GM06990 (cell line): ENCODE results near the gene GRID2IP.

Experiments used
- DNase-seq: peaks from one replicate; pipeline ENCODE4 v3.0.0-alpha.2; 2011; ENCODE audit not compliant: insufficient read length; ENCODE audit errors: extremely low read depth
- H3K27me3 ChIP-seq: replicated peaks from 2 replicates; pipeline ENCODE4 v1.6.0; 2011; ENCODE audit warnings: low read length; ENCODE audit not compliant: control insufficient read depth, insufficient read depth
- H3K36me3 ChIP-seq: 2 replicates; pipeline ENCODE4 v1.5.1; 2011; ENCODE audit warnings: low read length; ENCODE audit not compliant: control insufficient read depth, insufficient read depth
- H3K4me3 ChIP-seq: replicated peaks from 2 replicates; pipeline ENCODE4 v1.5.1; 2011; ENCODE audit warnings: low read depth, mild to moderate bottlenecking, control low read depth, low read length
- TF ChIP-seq, protein P1 (sequence below): IDR thresholded peaks from 2 replicates; pipeline ENCODE4 v1.5.1; 2011; ENCODE audit warnings: low read length, control low read depth, mild to moderate bottlenecking, inconsistent platforms; ENCODE audit not compliant: insufficient read depth, poor library complexity, severe bottlenecking

The GRID2IP gene

GRCh38 chr7:6551016-6551511 lies at the start of gene GRID2IP:
Gene GRID2IP, minus strand, starts transcription at chr7:6551461. Its CDS starts 25 bp downstream, at chr7:6551436.
- TF ChIP-seq, protein P1, sequence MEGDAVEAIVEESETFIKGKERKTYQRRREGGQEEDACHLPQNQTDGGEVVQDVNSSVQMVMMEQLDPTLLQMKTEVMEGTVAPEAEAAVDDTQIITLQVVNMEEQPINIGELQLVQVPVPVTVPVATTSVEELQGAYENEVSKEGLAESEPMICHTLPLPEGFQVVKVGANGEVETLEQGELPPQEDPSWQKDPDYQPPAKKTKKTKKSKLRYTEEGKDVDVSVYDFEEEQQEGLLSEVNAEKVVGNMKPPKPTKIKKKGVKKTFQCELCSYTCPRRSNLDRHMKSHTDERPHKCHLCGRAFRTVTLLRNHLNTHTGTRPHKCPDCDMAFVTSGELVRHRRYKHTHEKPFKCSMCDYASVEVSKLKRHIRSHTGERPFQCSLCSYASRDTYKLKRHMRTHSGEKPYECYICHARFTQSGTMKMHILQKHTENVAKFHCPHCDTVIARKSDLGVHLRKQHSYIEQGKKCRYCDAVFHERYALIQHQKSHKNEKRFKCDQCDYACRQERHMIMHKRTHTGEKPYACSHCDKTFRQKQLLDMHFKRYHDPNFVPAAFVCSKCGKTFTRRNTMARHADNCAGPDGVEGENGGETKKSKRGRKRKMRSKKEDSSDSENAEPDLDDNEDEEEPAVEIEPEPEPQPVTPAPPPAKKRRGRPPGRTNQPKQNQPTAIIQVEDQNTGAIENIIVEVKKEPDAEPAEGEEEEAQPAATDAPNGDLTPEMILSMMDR: no peak
- no peak within 1 kb of the TSS for H3K4me3 ChIP-seq
- no peaks in the 10 kb centered on the region for H3K27me3 ChIP-seq
- H3K36me3 ChIP-seq: no peaks in the 10 kb centered on the region
- no peak for DNase-seq

- H3K4me3 ChIP-seq: no peak overlapping the region
- H3K27me3 ChIP-seq: no peaks in the 10 kb centered on the region
- TF ChIP-seq, protein P1: no peak
- DNase-seq: no peak
- H3K36me3 ChIP-seq: peaks cover 22% of the 10 kb centered on the region
Observed at GRCh38 chr7:6600093-6600492, 48.8 kb upstream of the GRID2IP start.

DNA sequence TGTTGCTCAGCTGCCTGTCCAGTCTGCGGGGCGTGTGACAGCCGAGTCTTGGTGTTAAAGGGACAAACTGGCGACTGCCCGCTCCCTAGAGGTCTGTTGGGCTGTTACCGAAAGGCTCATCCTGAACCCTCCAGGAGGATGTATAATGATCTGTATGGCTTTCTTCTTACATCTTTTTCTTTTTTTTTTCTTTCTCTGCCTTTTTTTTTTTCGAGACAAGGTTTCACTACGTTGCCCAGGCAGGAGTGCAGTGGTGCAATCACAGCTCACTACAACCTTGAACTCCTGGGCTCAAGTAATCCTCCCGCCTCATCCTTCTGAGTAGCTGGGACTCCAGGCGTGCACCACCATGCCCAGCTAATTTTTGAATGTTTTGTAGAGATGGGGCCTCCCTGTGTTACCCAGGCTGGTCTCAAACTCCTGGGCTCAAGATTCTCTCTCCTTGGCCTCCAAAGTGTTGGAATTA lies 39.4 kb upstream of the GRID2IP start:
- TF ChIP-seq, protein P1: no peak
- peak overlapping the region; percentile 95 for H3K4me3 ChIP-seq
- no peak for DNase-seq
- H3K27me3 ChIP-seq: no peaks in the 10 kb centered on the region
- H3K36me3 ChIP-seq: peaks cover 21% of the 10 kb centered on the region

DNA sequence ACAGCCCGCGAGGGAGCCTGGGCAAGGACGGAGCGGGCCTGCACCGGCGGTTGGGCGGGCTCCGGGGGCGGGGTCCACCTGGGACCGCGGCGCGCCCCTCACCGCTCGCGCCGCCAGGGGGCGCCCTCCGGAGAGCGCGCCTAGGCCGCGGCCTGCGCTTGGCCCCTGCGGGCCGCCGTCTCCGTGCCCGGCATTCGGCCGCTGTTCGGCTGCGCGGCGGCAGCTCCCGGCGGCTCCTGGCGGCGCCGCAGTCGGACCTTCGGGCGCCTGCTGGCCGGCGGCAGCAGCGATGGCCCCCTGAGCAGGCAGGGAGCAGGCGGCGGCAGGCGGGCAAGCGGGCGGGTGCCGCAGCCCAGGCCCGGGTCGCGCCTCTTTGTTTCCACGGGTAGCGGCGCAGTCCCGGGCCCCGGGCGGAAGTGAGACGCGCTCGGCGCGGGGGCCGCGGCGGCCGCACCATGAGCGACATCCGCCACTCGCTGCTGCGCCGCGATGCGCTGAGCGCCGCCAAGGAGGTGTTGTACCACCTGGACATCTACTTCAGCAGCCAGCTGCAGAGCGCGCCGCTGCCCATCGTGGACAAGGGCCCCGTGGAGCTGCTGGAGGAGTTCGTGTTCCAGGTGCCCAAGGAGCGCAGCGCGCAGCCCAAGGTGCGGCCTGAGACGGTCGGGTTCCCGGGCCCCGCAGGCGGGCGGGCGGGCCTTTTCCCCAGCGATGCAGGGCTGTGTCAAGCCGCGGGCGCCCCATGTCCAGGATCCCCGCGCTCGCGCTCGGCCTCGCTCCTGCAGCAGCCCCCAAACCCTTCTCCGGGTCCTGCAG lies 38.8 kb upstream of the GRID2IP start, which contains the start of gene INTS15:
INTS15 (plus strand) TSS at position 193 of the 816 bp plus-strand sequence; CDS start at position 456, 263 bp downstream.
- TF ChIP-seq, protein P1: no peak
- peaks cover 18% of the 10 kb centered on the region for H3K36me3 ChIP-seq
- H3K4me3 ChIP-seq: peak within 1 kb of the TSS; percentile 95
- H3K27me3 ChIP-seq: no peaks in the 10 kb centered on the region
- DNase-seq: peak; percentile 91

DNA sequence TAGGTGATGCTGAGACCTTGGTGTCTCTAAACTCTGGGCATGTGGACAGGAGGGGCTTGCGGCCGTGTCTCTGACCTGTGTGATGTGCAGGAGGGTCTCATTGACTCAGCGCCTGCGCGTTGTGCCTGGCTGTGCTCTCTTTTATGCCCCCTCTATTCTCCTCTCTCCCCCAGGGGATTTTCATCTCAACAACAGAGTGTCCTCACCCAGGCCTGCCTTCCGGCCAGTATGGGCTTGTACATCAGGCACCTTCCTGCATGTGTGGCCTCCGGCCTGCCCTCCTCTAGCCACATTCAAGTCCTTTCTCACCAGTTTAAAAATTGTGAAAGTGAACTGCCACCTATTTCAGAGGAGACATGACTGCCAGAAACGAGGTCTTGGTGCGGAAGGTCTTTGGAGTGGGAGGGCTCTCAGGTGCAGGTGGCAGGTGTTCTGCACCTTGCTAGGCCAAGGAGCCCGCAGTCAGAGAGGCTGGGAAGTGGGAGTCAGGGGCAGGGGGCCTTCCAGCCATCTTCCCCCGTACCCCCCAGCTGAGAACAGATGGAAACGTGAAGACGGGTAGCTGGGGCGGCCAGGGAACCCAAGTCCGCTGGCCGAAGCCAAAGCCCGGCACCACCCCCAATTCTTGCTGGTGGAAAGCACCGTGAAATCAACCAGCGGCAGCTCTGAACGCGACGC lies 38.0 kb upstream of the GRID2IP start:
- H3K36me3 ChIP-seq: peaks cover 14% of the 10 kb centered on the region

More for the DNA sequence above, 38.0 kb upstream of the GRID2IP start:
- no peaks in the 10 kb centered on the region for H3K27me3 ChIP-seq
- H3K4me3 ChIP-seq: peak overlapping the region; percentile 11
- DNase-seq: no peak
- TF ChIP-seq, protein P1: no peak
